KG1 (cell line): ENCODE measurements around the gene MSH3.
"Not testable (repeated sequence)": the region's sequence is repeated elsewhere in the genome, so short reads cannot be mapped to it uniquely, and the experiment has no call there.

Experiments used
- DNase-seq: peaks from one replicate; lab custom pipeline; 2025; lab: John Stamatoyannopoulos, UW

Gene MSH3

GRCh38 chr5:80656425-80656824, 2.0 kb downstream of the MSH3 start:
- no peak for DNase-seq

GRCh38 chr5:80659106-80659505, 4.7 kb downstream of the MSH3 start:
- DNase-seq = no peak

- DNase-seq = not testable (repeated sequence)
Observed at GRCh38 chr5:80660661-80661060, 6.2 kb downstream of the MSH3 start.

GRCh38 chr5:80662108-80662507, 7.7 kb downstream of the MSH3 start:
- no peak for DNase-seq

GRCh38 chr5:80665057-80665456, 10.6 kb downstream of the MSH3 start:
- DNase-seq = no peak

GRCh38 chr5:80667384-80667783, 12.9 kb downstream of the MSH3 start:
- DNase-seq = no peak

- no peak for DNase-seq
Observed at GRCh38 chr5:80668016-80668969, 13.8 kb downstream of the MSH3 start.

GRCh38 chr5:80672140-80672736, 17.8 kb downstream of the MSH3 start:
- peak; percentile 20 for DNase-seq

GRCh38 chr5:80676706-80677105, 22.3 kb downstream of the MSH3 start:
- DNase-seq = no peak

GRCh38 chr5:80686757-80687156, 32.3 kb downstream of the MSH3 start:
- no peak for DNase-seq

GRCh38 chr5:80688648-80689420, 34.4 kb downstream of the MSH3 start:
- no peak for DNase-seq

- no peak for DNase-seq
Observed at GRCh38 chr5:80689627-80690026, 35.2 kb downstream of the MSH3 start.

- DNase-seq = no peak
Observed at GRCh38 chr5:80695666-80696065, 41.2 kb downstream of the MSH3 start.

- DNase-seq = no peak
Observed at GRCh38 chr5:80696450-80696849, 42.0 kb downstream of the MSH3 start.

- DNase-seq = no peak
Observed at GRCh38 chr5:80697100-80697499, 42.6 kb downstream of the MSH3 start.

GRCh38 chr5:80698369-80698768, 43.9 kb downstream of the MSH3 start:
- no peak for DNase-seq

GRCh38 chr5:80701597-80701996, 47.1 kb downstream of the MSH3 start:
- DNase-seq = no peak

- DNase-seq = no peak
Observed at GRCh38 chr5:80703291-80703690, 48.8 kb downstream of the MSH3 start.

GRCh38 chr5:80703747-80704146, 49.3 kb downstream of the MSH3 start:
- DNase-seq = no peak

GRCh38 chr5:80704221-80704620, 49.8 kb downstream of the MSH3 start:
- DNase-seq = no peak

GRCh38 chr5:80705216-80705769, 50.8 kb downstream of the MSH3 start:
- no peak for DNase-seq

- no peak for DNase-seq
Observed at GRCh38 chr5:80705801-80706200, 51.3 kb downstream of the MSH3 start.
